Osteoblast (primary cell): ENCODE data around the gene RTP2. TPM values are rescaled to one million over a fixed set of nuclear protein-coding genes. Genes with fewer than 3 reads are reported as not detected.

Experiments
- DNase-seq: peaks from one replicate; pipeline ENCODE4 v3.0.0; 2011; ENCODE audit warnings: low spot score, mixed read lengths; ENCODE audit not compliant: insufficient read length; ENCODE audit errors: missing footprints
- H2AFZ ChIP-seq: 2 replicates; pipeline ENCODE4 v1.6.0; 2011; ENCODE audit warnings: mild to moderate bottlenecking, low read length
- H3K27ac ChIP-seq: 2 replicates; pipeline ENCODE4 v1.5.1; 2011; ENCODE audit warnings: mild to moderate bottlenecking, low read depth, low read length, moderate library complexity
- H3K27me3 ChIP-seq: 2 replicates; pipeline ENCODE4 v1.6.0; 2012; ENCODE audit warnings: mild to moderate bottlenecking, control low read depth, inconsistent platforms, low read length, moderate library complexity; ENCODE audit not compliant: insufficient read depth
- H3K36me3 ChIP-seq: 2 replicates; pipeline ENCODE4 v1.5.1; 2011; ENCODE audit warnings: mild to moderate bottlenecking, low read length, control low read depth, moderate library complexity; ENCODE audit not compliant: insufficient read depth
- H3K4me1 ChIP-seq: 2 replicates; pipeline ENCODE4 v1.5.1; 2011; ENCODE audit warnings: mild to moderate bottlenecking, low read length, control low read depth, moderate library complexity; ENCODE audit not compliant: insufficient read depth
- H3K4me2 ChIP-seq: 2 replicates; pipeline ENCODE4 v1.6.0; 2011; ENCODE audit warnings: mild to moderate bottlenecking, low read length; ENCODE audit not compliant: insufficient read depth
- H3K4me3 ChIP-seq: fragments of 200-600 bp; sonication (generic); 3 replicates; pipeline ENCODE4 v1.5.1; 2012; ENCODE audit warnings: mild to moderate bottlenecking, low read length, inconsistent platforms; ENCODE audit not compliant: insufficient read depth
- H3K79me2 ChIP-seq: 2 replicates; pipeline ENCODE4 v1.6.0; 2012; ENCODE audit warnings: mild to moderate bottlenecking, low read length, control low read depth, inconsistent platforms; ENCODE audit not compliant: insufficient read depth
- H3K9me3 ChIP-seq: 2 replicates; pipeline ENCODE4 v1.5.1; 2011; ENCODE audit warnings: low read depth, low read length, control low read depth
- H4K20me1 ChIP-seq: 2 replicates; pipeline ENCODE4 v1.6.0; 2012; ENCODE audit warnings: mild to moderate bottlenecking, low read length, control low read depth; ENCODE audit not compliant: insufficient read depth
- total RNA-seq: library from RNA; depleted of rRNA; stranded (reverse); fragments of >200 nt; gene quantifications from 2 replicates; pipeline ENCODE4 v1.2.3, GENCODE V29; 2012
- TF ChIP-seq, protein P1 (sequence below): IDR thresholded peaks from 2 replicates; pipeline ENCODE4 v1.5.1; 2011; ENCODE audit warnings: mild to moderate bottlenecking, low read depth, low read length, moderate library complexity; ENCODE audit errors: extremely low read depth

Gene RTP2
- total RNA-seq, 1 donor: not detected

DNA sequence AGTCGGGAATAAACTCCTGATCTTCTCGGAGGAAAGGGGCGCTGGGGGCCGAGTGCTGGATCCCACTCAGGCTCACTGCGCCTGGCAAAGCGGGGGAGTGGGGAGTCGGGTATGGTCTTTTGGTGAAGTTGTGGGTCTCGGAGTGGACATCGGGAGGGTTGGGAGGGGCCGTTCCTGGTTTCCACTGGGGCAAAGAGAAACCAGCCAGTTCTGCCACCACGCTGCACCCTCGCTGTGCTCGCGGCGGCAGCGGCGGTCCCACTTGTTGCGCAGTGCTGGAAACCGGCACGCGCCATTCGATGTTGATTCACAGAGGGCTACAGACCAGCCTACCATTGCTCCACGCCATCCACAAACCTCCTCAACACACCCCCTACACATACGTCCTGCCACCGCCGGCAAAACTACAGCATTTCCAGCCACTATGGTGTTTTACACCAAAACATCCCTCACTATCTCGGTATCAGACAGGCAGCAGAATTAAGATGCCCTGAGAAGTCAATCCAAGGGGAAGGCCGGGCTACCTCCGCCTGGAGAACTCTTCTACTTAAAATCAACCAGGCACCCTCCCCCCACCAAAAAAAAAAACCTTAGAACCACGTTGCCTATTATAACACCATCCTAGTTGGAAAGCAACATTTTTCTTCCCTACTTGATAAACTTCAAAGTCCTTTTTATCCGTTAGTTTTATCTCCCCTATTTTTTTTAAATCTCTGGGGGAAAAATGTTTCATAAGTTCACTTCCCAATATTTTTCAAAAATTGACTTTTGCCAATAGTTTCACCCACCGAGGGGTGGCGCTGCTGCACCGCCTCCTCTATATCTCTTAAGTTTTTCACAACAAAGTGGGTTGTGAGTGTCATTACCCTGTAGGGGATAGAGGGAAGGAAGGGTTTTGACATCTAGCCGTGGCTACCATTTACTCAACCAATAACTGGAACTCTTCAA is 39.3 kb upstream of the RTP2 start:
- Histone ChIP-seq H3K4me1 (peaks cover 38% of the 10 kb centered on the region), H3K4me3 (peak overlapping the region; percentile 93), H3K4me2 (peak overlapping the region; percentile 100), H3K79me2 (peaks cover 72% of the 10 kb centered on the region), H3K9me3 (no peaks in the 10 kb centered on the region), H4K20me1 (peaks cover 15% of the 10 kb centered on the region), H3K36me3 (no peaks in the 10 kb centered on the region), H3K27me3 (no peaks in the 10 kb centered on the region), H2AFZ (peak overlapping the region; percentile 4), H3K27ac (peak overlapping the region; percentile 100)
- TF ChIP-seq, protein P1, sequence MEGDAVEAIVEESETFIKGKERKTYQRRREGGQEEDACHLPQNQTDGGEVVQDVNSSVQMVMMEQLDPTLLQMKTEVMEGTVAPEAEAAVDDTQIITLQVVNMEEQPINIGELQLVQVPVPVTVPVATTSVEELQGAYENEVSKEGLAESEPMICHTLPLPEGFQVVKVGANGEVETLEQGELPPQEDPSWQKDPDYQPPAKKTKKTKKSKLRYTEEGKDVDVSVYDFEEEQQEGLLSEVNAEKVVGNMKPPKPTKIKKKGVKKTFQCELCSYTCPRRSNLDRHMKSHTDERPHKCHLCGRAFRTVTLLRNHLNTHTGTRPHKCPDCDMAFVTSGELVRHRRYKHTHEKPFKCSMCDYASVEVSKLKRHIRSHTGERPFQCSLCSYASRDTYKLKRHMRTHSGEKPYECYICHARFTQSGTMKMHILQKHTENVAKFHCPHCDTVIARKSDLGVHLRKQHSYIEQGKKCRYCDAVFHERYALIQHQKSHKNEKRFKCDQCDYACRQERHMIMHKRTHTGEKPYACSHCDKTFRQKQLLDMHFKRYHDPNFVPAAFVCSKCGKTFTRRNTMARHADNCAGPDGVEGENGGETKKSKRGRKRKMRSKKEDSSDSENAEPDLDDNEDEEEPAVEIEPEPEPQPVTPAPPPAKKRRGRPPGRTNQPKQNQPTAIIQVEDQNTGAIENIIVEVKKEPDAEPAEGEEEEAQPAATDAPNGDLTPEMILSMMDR: peak; percentile 95
- peak; percentile 94 for DNase-seq

DNA sequence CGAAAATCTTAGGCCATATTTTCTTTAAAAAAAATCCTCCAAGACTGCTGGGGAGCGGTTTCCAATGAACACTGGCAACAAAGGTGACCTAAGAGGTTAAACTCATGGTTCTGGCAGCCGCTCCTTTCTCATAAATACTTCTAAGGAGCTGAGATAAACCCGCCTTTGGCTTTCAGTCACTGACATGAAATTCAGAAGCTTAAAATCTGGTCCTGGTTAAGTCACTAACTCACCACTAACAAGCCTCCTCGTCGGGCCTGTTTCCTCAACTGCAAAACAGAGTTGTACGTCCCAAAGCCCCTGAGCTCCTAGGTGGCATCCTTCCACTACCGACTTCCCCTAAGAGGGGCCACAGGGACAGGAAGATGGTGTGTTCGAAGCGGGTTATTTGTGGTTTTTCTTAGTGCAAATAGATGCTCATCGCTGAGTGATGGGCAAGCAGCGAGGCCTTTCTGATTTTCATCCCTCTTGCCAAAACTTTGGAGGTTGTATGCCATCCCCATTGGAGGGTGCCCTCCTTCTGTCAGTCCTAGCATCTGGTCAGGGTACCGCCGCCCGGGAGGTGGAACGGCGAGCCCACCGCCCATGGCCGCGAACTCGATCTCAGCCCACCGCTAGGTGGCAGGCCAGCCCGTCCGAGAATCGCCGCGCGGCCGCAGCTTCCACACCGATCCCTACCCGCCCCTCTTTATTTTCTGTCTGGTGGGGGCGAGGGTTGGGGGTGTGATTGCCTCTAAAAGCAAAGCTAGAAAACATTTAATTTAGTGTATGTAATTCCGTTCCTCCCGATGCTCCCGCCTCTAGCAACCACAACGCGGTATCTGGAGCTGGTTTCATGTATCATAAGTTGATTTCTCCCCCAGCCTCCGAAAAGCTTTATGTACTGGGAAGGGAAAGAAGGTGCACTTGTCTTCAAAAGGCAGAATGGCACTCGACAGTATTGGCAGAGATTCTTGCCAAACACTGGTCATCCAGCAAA is 38.4 kb upstream of the RTP2 start:
- TF ChIP-seq, protein P1: peak; percentile 85
- Histone ChIP-seq H3K36me3 (no peaks in the 10 kb centered on the region), H3K27ac (peak overlapping the region; percentile 100), H4K20me1 (peaks cover 23% of the 10 kb centered on the region), H3K27me3 (no peaks in the 10 kb centered on the region), H3K79me2 (peaks cover 81% of the 10 kb centered on the region), H3K4me1 (peaks cover 46% of the 10 kb centered on the region), H3K4me2 (peak overlapping the region; percentile 100), H3K9me3 (no peaks in the 10 kb centered on the region), H3K4me3 (peak overlapping the region; percentile 93), H2AFZ (peak overlapping the region; percentile 45)
- peak; percentile 89 for DNase-seq

DNA sequence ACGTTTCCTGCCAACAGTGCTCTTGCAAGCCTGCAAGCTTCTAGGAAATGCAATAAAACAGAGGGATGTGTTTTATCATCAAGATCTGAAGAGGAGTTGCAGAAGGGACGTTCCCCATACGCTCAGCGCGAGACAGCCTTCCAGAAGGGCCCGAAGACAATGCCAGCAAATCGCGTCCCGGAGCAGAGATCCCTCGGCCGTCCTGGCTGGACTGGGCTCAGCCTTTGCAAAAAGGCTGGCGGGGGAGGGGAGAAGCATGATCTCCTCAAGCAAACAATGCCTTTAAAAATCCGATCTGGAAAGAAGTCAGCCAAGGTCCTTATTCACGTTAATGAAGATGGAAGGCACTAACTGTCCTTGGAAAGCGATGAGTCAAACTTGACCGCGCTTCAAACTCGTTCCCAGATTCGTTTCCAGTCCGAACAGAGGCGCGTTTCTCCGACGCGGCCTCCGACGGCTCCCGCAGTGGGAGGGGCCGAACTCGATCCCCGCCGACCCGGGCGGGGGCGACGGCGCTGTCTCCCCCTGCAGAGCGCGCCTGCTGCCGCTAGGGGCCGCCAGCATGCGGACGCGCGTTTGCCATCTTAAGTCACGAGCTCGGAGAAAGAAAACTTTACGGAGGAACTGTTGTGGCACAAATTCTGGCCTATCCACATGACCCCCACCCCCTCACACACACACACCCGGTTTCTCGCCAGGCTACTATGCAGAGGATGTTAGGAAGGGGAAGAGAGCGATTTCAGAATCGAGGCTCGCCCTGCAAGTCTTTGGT is 37.4 kb upstream of the RTP2 start:
- H3K4me3 ChIP-seq: peak overlapping the region; percentile 93
- H3K79me2 ChIP-seq: peaks cover 89% of the 10 kb centered on the region
- H2AFZ ChIP-seq: peak overlapping the region; percentile 74
- H3K4me2 ChIP-seq: peak overlapping the region; percentile 100
- H3K36me3 ChIP-seq: no peaks in the 10 kb centered on the region
- H3K4me1 ChIP-seq: peaks cover 55% of the 10 kb centered on the region
- no peaks in the 10 kb centered on the region for H3K9me3 ChIP-seq
- no peaks in the 10 kb centered on the region for H3K27me3 ChIP-seq
- peak overlapping the region; percentile 100 for H3K27ac ChIP-seq
- DNase-seq: peak; percentile 84
- H4K20me1 ChIP-seq: peaks cover 28% of the 10 kb centered on the region
- TF ChIP-seq, protein P1: peak; percentile 95
